Ovary (tissue), 9 donors: ENCODE data around the gene FKBP15. TPM values are rescaled to one million over a fixed set of nuclear protein-coding genes. Genes with fewer than 3 reads are reported as not detected.
A peak's percentile ranks its signal among the peaks of the same experiment; 100 is the strongest.

ENCODE experiments used
- DNase-seq, 5 donors: peaks; one replicate each; pipeline ENCODE4 v3.0.0-alpha.2; 2019 to 2020
- H3K27ac ChIP-seq, 2 donors: fragments of 200-600 bp; one replicate each; pipeline versions ENCODE4 v1.5.1 to v1.8.0; 2019 to 2022
- H3K27me3 ChIP-seq: fragments of 200-600 bp; one replicate; pipeline ENCODE4 v1.8.0; 2022
- H3K36me3 ChIP-seq: fragments of 200-600 bp; sonication (generic); one replicate; pipeline ENCODE4 v1.5.1; 2019
- H3K4me1 ChIP-seq: one replicate; pipeline ENCODE4 v1.8.1; 2013; ENCODE audit warnings: mild to moderate bottlenecking, moderate library complexity; ENCODE audit not compliant: insufficient read depth
- H3K4me3 ChIP-seq: fragments of 200-600 bp; sonication (generic); one replicate; pipeline ENCODE4 v1.5.1; 2017
- H3K9me3 ChIP-seq, 2 donors: fragments of 200-600 bp in 1 of 2; sonication (generic) in 1 of 2; one replicate each; pipeline versions ENCODE4 v1.5.1 to v1.8.1; 2013 to 2019; ENCODE audit warnings: mild to moderate bottlenecking in 1 of 2, moderate library complexity in 1 of 2
- EP300 ChIP-seq: sonication (generic); formaldehyde crosslinking; IDR thresholded peaks from one replicate; pipeline ENCODE4 v1.6.1; 2017; ENCODE audit warnings: antibody characterized with exemption
- POLR2A ChIP-seq: fragments of 450-650 bp; IDR thresholded peaks from one replicate; pipeline ENCODE4 v1.6.1; 2017; ENCODE audit warnings: antibody characterized with exemption, mild to moderate bottlenecking, moderate library complexity
- WGBS, 3 donors: extraction: QIAGEN DNeasy Blood & Tissue Kit in 1 of 3; methylation state at CpG; one replicate each; pipeline versions ENCODE4 v1.1.5 to v1.1.7; 2013 to 2017; 5-methylcytosine and 5-hydroxymethylcytosine counted together
- intact Hi-C, 4 donors: fragments of 100-400 bp; cut with DNase I; formaldehyde crosslinking; loops; one replicate each; pipeline versions ENCODE4 v1.11.0 to v1.15.1; 2022 to 2023
- polyA plus RNA-seq, 2 donors: library from polyadenylated mRNA; stranded (reverse); fragments of 200-250 nt in 1 of 2; fragments of 350-450 nt in 1 of 2; fragmentation: Illumina TruSeq in 1 of 2; extraction: RNeasy Lipid Tissue Mini Kit (QIAGEN cat#74804) in 1 of 2; gene quantifications; one replicate each; pipeline ENCODE4 v1.2.3, GENCODE V29; 2013 to 2014
- total RNA-seq, 7 donors: library from RNA; depleted of rRNA in 2 of 7; stranded (reverse); fragments of >200 nt in 2 of 7; fragmentation: NEBNext Ultra II Directional in 3 of 7; extraction: Animal tissue kit (Norgen Biotek cat#: 25700) in 3 of 7; gene quantifications; one replicate each; pipeline versions ENCODE4 v1.1.0 to v1.2.4, GENCODE V29; 2016 to 2023
- TF ChIP-seq, protein P1 (sequence below), 3 donors: fragments of 450-650 bp in 2 of 3; fragments of 200-600 bp in 1 of 3; IDR thresholded peaks; one replicate each; pipeline versions ENCODE4 v1.5.1 to v1.8.0; 2016 to 2022; ENCODE audit warnings: antibody characterized with exemption in 3 of 3, mild to moderate bottlenecking in 1 of 3
- donor health status: DM: no; HTN: no; CAD: no; lungs with moderate emphysema.
- donor health status: DM: no; HTN: no; CAD: no.
- donor health status: Bipolar disorder and iron deficiency.
- donor health status: DM: yes; HTN: yes; CAD: no.
- donor health status: DM: no; HTN: no; CAD: no.
- donor health status: DM: yes; HTN: yes; CAD: no.

FKBP15 gene
- total and polyA plus RNA-seq, 9 donors: 10.9 to 32.9 (median 20.2) TPM

DNA sequence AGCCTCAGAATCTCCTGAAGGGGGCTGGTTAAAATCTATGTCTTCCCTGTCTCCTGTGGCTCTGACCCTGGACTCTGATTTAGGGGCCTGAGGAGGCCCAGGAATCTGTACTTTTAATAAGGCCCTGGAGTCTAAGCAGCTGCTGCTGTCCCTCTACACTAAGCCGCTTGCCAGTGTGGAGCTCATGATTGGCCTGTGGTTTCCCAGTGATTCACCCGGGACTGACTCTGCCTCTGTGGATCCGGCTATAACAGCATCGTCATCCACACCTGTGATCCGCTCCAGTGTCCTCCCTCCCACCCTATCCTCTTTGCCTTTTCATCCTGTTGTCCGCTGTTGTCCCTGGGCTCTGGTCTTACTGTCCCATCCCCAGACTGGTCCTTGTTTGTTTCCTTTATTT lies 66.6 kb downstream of the FKBP15 start:
- TF ChIP-seq, protein P1, sequence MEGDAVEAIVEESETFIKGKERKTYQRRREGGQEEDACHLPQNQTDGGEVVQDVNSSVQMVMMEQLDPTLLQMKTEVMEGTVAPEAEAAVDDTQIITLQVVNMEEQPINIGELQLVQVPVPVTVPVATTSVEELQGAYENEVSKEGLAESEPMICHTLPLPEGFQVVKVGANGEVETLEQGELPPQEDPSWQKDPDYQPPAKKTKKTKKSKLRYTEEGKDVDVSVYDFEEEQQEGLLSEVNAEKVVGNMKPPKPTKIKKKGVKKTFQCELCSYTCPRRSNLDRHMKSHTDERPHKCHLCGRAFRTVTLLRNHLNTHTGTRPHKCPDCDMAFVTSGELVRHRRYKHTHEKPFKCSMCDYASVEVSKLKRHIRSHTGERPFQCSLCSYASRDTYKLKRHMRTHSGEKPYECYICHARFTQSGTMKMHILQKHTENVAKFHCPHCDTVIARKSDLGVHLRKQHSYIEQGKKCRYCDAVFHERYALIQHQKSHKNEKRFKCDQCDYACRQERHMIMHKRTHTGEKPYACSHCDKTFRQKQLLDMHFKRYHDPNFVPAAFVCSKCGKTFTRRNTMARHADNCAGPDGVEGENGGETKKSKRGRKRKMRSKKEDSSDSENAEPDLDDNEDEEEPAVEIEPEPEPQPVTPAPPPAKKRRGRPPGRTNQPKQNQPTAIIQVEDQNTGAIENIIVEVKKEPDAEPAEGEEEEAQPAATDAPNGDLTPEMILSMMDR (IDR thresholded peaks at IDR 0.05): no peak
- no peak for TF ChIP-seq EP300
- Histone ChIP-seq H3K4me3 (no peak overlapping the region), H3K4me1 (peaks cover 8% of the 10 kb centered on the region), H3K36me3 (no peaks in the 10 kb centered on the region), H3K9me3 (no peaks in the 10 kb centered on the region), H3K27me3 (no peaks in the 10 kb centered on the region), H3K27ac (no peak overlapping the region)
- WGBS, 3 donors: 50 to 58% (median 58%) methylated on average over 6 of the region's 6 CpGs
- DNase-seq: peak in 1 of 5 donors; percentile 32
- intact Hi-C loops: no loop called here

DNA sequence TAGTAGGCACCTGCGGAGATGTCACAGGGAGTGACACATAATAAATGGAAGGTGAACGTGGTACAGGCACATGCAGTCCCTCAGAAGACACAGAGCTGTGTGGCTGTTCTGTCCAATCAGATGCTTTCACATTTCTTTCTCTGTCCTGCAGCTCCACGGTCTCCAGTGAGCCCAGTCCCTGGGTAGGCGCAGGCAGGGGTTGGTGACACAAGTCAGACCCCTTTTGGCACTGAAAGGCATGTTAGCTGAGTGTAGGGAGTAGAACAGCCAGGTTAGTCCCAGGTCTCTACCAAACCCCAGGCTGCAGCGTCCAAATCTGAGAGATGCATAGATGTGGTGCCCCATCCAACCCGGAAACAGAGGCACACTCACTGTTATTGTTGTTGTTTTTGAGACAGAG lies 67.5 kb downstream of the FKBP15 start:
- no peaks in the 10 kb centered on the region for H3K27me3 ChIP-seq
- no peaks in the 10 kb centered on the region for H3K36me3 ChIP-seq
- no peaks in the 10 kb centered on the region for H3K9me3 ChIP-seq
- intact Hi-C loops: no loop called here
- 82 to 90% (median 86%) methylated on average over 6 of the region's 6 CpGs for WGBS, 3 donors
- H3K4me1 ChIP-seq: peaks cover 8% of the 10 kb centered on the region
- TF ChIP-seq, protein P1 (IDR thresholded peaks at IDR 0.05): no peak
- no peak for TF ChIP-seq POLR2A
- TF ChIP-seq EP300: no peak
- H3K4me3 ChIP-seq: no peak overlapping the region
- H3K27ac ChIP-seq: no peak overlapping the region
- no peak for DNase-seq

DNA sequence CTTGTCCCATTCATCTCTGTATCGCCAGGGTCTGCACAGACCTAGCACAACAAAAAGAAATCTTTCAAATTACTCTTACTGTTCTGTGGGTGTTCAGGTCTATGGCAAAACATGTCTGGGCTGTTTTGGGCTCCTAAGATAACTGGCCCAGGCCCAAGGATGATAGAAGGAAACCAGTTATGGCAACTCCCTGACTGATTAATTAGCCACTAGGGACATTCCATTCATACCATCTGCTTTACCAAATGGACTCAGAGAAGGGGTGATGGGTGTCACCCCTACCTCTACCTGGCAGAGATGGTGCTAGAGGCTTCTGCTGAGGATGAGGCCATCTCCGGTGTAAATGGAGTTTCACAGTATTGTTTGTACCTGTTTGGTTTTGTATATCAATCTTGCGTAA lies 68.4 kb downstream of the FKBP15 start:
- Histone ChIP-seq H3K27ac (no peak overlapping the region), H3K36me3 (no peaks in the 10 kb centered on the region), H3K4me3 (no peak overlapping the region), H3K4me1 (peaks cover 8% of the 10 kb centered on the region), H3K27me3 (no peaks in the 10 kb centered on the region), H3K9me3 (no peaks in the 10 kb centered on the region)
- no peak for DNase-seq
- TF ChIP-seq, protein P1 (IDR thresholded peaks at IDR 0.05): no peak
- TF ChIP-seq POLR2A: no peak
- TF ChIP-seq EP300: no peak
- 83 to 86% (median 86%) methylated on average over 3 of the region's 3 CpGs for WGBS, 3 donors
- intact Hi-C loops: no loop called here

DNA sequence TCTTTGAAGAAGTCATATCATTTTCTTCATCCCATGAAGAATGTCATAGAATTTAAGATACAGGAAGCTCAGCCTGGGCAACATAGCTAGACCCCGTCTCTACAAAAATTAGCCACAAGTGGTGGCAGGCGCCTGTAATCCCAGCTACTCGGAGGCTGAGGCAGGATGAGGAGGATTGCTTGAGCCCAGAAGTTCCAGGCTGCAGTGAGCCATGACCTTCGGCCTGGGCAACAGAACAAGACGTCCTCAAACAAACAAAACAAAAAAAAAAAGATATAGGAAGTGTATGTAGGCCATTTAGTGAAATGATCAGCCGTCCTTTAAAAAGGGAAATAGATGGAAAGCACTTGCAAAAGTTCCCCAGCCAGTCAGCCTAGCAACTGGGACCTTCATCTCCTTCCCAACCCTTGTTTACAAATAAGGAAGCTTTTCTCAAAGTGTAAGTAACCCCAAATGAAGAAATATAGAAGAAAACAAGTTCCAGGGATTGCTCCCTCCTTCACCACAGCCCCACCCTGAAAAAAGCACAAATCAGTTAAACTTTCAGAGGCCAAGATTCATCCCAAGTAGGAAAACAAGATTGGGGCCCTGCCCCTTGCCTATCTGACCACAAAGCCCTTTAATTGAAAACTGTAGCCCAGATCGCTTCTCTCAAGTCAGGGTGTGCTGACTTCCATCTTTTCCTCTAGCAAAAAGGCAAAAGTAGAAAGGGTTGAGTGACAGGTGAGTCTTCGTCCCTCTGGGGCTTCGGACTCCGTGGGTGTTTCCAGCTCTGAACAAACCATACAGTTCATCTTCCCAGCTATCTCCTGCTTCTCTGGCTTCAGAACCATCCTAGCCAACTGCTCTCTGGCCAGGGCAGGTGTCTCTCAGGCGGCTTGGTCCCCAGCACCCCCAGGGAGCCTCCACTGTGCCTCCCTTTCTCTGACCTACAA lies 69.1 kb downstream of the FKBP15 start:
- H3K27me3 ChIP-seq: no peaks in the 10 kb centered on the region
- TF ChIP-seq, protein P1 (IDR thresholded peaks at IDR 0.05): no peak
- TF ChIP-seq EP300 (no peak), POLR2A (no peak)
- intact Hi-C loops: no loop called here
- no peaks in the 10 kb centered on the region for H3K36me3 ChIP-seq
- H3K27ac ChIP-seq: peak overlapping the region in 1 of 2 donors; percentile 67
- H3K4me1 ChIP-seq: peaks cover 8% of the 10 kb centered on the region
- peak in 4 of 5 donors; percentile 23 to 63 (median 38) for DNase-seq
- WGBS, 3 donors: 56 to 58% (median 57%) methylated on average over 11 of the region's 11 CpGs
- peak overlapping the region; percentile 82 for H3K4me3 ChIP-seq
- H3K9me3 ChIP-seq: no peaks in the 10 kb centered on the region
